ENCODE results near the gene SLC22A4.

SLC22A4 gene

GRCh38 chr5:132315529-132316067, 21.4 kb downstream of the SLC22A4 start:
- Mint-ChIP-seq H3K36me3 (ENCODE audit: low read depth) (no peaks in the 10 kb centered on the region), H3K4me1 (no peaks in the 10 kb centered on the region), H3K9me3 (no peaks in the 10 kb centered on the region), H3K4me3 (no peak overlapping the region), H3K27ac (no peak overlapping the region), H3K27me3 (no peaks in the 10 kb centered on the region)
- DNase-seq = no peak
- ATAC-seq = no peak

GRCh38 chr5:132319975-132320374, 25.8 kb downstream of the SLC22A4 start:
- H3K9me3 Mint-ChIP-seq = no peaks in the 10 kb centered on the region
- no peak for ATAC-seq
- H3K4me1 Mint-ChIP-seq = no peaks in the 10 kb centered on the region
- H3K27ac Mint-ChIP-seq = no peak overlapping the region
- no peaks in the 10 kb centered on the region for H3K27me3 Mint-ChIP-seq
- no peaks in the 10 kb centered on the region for H3K36me3 Mint-ChIP-seq (ENCODE audit: low read depth)
- DNase-seq = no peak
- H3K4me3 Mint-ChIP-seq = no peak overlapping the region

GRCh38 chr5:132321109-132321721, 27.0 kb downstream of the SLC22A4 start:
- no peak overlapping the region for H3K27ac Mint-ChIP-seq
- DNase-seq = no peak
- H3K36me3 Mint-ChIP-seq (ENCODE audit: low read depth) = no peaks in the 10 kb centered on the region
- no peaks in the 10 kb centered on the region for H3K4me1 Mint-ChIP-seq
- ATAC-seq = no peak
- H3K4me3 Mint-ChIP-seq = no peak overlapping the region
- H3K9me3 Mint-ChIP-seq = no peaks in the 10 kb centered on the region
- no peaks in the 10 kb centered on the region for H3K27me3 Mint-ChIP-seq

DNA sequence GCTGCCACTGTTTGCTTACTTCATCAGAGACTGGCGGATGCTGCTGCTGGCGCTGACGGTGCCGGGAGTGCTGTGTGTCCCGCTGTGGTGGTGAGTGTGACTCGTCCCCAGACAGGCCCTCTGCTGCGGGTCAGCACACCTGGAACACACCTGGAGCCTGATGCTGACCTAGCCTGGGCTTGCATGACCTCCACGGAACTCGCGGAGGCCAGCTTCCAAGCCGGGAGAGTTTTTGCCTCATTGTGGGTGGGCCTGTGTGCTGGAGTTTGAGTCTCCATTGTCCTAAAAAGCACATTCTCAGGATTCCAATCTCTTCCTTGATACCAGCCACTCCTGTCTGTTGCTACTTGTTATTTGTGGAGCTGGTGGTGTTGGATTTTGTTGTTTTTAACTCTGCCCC, 28.1 kb downstream of the SLC22A4 start:
- no peak for DNase-seq
- H3K27me3 Mint-ChIP-seq = no peaks in the 10 kb centered on the region
- no peak for ATAC-seq
- H3K36me3 Mint-ChIP-seq (ENCODE audit: low read depth) = no peaks in the 10 kb centered on the region
- H3K9me3 Mint-ChIP-seq = no peaks in the 10 kb centered on the region
- H3K27ac Mint-ChIP-seq = no peak overlapping the region
- no peaks in the 10 kb centered on the region for H3K4me1 Mint-ChIP-seq
- H3K4me3 Mint-ChIP-seq = no peak overlapping the region

DNA sequence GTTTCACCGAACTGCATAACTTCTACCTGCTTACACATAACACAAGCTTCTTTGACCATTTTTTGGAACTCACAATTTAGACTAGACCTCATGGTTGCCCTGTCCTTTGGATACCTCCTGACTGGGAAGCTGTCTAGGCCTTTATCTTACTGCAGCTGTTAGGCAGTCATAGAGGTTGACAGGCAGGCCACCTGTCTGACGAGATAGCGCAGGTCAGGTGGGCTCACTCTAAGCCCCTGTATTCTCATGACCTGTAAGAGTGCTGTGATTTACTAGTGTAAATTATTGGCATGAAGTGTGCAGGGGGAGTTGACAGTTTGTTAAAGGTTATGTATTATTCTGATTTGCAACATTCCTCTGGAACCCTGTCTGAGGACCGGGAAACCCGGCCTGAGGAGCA, 29.0 kb downstream of the SLC22A4 start:
- no peak overlapping the region for H3K27ac Mint-ChIP-seq

GRCh38 chr5:132325691-132326090, 31.5 kb downstream of the SLC22A4 start:
- H3K27ac Mint-ChIP-seq = no peak overlapping the region
- no peaks in the 10 kb centered on the region for H3K36me3 Mint-ChIP-seq (ENCODE audit: low read depth)
- DNase-seq (no peak), ATAC-seq (no peak)
- no peaks in the 10 kb centered on the region for H3K9me3 Mint-ChIP-seq
- H3K27me3 Mint-ChIP-seq = no peaks in the 10 kb centered on the region
- no peaks in the 10 kb centered on the region for H3K4me1 Mint-ChIP-seq
- H3K4me3 Mint-ChIP-seq = no peak overlapping the region

More for the DNA sequence above, 29.0 kb downstream of the SLC22A4 start:
- Mint-ChIP-seq H3K36me3 (ENCODE audit: low read depth) (no peaks in the 10 kb centered on the region), H3K9me3 (no peaks in the 10 kb centered on the region), H3K27me3 (no peaks in the 10 kb centered on the region), H3K4me1 (no peaks in the 10 kb centered on the region), H3K4me3 (no peak overlapping the region)
- no peak for ATAC-seq
- no peak for DNase-seq

GRCh38 chr5:132327252-132327955, 33.2 kb downstream of the SLC22A4 start:
- no peaks in the 10 kb centered on the region for H3K36me3 Mint-ChIP-seq (ENCODE audit: low read depth)
- no peak overlapping the region for H3K4me3 Mint-ChIP-seq
- no peaks in the 10 kb centered on the region for H3K4me1 Mint-ChIP-seq
- ATAC-seq = no peak
- no peak overlapping the region for H3K27ac Mint-ChIP-seq
- DNase-seq = no peak
- no peaks in the 10 kb centered on the region for H3K9me3 Mint-ChIP-seq
- H3K27me3 Mint-ChIP-seq = no peaks in the 10 kb centered on the region

- H3K9me3 Mint-ChIP-seq = no peaks in the 10 kb centered on the region
- no peak overlapping the region for H3K27ac Mint-ChIP-seq
- no peaks in the 10 kb centered on the region for H3K27me3 Mint-ChIP-seq
- no peak for DNase-seq
- no peak for ATAC-seq
- no peak overlapping the region for H3K4me3 Mint-ChIP-seq
- H3K36me3 Mint-ChIP-seq (ENCODE audit: low read depth) = no peaks in the 10 kb centered on the region
- no peaks in the 10 kb centered on the region for H3K4me1 Mint-ChIP-seq
Measured at GRCh38 chr5:132334812-132335211, 40.6 kb downstream of the SLC22A4 start.

DNA sequence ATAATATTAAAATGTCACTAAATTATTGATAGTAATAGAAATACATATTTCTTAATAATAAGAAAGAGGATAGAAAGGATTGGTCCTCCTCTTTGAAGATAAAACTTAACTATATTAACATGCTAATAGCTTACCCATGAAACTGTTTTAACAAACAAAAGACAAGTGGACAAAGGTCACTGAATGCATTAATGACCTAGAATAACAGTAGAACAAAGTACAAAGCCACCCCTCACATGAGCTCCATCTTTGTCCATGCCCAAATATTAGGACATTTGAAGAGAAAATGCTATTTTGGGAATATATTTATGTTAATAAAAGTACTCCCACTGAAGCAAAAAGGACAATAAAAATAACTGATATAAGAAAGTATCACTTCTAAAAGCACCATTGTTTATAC, 41.2 kb downstream of the SLC22A4 start:
- H3K27ac Mint-ChIP-seq = no peak overlapping the region
- H3K4me3 Mint-ChIP-seq = no peak overlapping the region

GRCh38 chr5:132339502-132339901, 45.3 kb downstream of the SLC22A4 start:
- H3K36me3 Mint-ChIP-seq (ENCODE audit: low read depth) = peaks cover 1% of the 10 kb centered on the region
- no peaks in the 10 kb centered on the region for H3K27me3 Mint-ChIP-seq
- DNase-seq (no peak), ATAC-seq (no peak)
- H3K9me3 Mint-ChIP-seq = no peaks in the 10 kb centered on the region
- no peak overlapping the region for H3K27ac Mint-ChIP-seq
- no peaks in the 10 kb centered on the region for H3K4me1 Mint-ChIP-seq
- no peak overlapping the region for H3K4me3 Mint-ChIP-seq

More for the DNA sequence above, 41.2 kb downstream of the SLC22A4 start:
- ATAC-seq (no peak), DNase-seq (no peak)
- Mint-ChIP-seq H3K36me3 (ENCODE audit: low read depth) (peaks cover 1% of the 10 kb centered on the region), H3K4me1 (no peaks in the 10 kb centered on the region), H3K9me3 (no peaks in the 10 kb centered on the region), H3K27me3 (no peaks in the 10 kb centered on the region)

DNA sequence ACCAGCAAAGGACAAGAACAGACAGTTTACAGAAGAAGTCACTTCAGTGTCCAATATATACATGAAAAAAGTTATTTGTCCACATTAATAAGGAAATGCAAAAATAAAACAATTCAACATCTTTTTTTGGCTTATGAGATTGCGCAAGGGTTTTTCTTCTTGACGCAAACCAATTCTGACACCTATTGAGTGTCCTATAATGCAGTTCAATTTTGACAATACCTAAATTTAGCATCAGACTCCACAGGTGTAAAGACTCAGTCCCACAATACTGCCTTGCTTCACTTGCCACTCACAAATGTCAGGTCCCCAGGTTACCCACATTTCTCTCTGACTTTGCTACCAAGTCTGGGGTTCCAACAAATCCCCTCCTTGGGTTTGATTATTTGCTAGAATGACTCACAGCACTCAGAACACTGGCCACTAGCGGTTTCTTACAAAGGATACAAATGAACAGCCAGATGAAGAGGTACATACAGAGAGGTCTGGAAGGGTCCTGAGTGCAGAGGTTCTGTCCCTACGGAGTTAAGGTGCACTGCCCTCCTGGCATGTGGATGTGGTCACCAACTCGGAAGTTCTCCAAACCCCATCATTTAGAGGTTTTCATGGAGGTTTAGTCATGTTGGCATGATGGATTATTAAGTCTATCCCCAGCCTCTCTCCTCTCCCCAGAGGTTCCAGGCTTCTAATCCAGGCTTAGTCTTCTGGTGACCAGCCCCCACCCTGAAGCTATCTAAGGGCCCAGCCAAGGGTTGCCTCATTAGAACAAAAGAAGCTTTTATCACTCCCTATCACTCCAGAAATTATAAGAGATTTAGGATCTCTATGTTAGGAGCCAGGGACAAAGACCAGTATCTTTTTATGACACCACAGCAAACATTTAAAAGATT, 48.3 kb downstream of the SLC22A4 start:
- Mint-ChIP-seq H3K9me3 (no peaks in the 10 kb centered on the region), H3K36me3 (ENCODE audit: low read depth) (peaks cover 1% of the 10 kb centered on the region), H3K4me3 (no peak overlapping the region), H3K4me1 (no peaks in the 10 kb centered on the region), H3K27me3 (no peaks in the 10 kb centered on the region), H3K27ac (no peak overlapping the region)
- ATAC-seq (no peak), DNase-seq (no peak)

DNA sequence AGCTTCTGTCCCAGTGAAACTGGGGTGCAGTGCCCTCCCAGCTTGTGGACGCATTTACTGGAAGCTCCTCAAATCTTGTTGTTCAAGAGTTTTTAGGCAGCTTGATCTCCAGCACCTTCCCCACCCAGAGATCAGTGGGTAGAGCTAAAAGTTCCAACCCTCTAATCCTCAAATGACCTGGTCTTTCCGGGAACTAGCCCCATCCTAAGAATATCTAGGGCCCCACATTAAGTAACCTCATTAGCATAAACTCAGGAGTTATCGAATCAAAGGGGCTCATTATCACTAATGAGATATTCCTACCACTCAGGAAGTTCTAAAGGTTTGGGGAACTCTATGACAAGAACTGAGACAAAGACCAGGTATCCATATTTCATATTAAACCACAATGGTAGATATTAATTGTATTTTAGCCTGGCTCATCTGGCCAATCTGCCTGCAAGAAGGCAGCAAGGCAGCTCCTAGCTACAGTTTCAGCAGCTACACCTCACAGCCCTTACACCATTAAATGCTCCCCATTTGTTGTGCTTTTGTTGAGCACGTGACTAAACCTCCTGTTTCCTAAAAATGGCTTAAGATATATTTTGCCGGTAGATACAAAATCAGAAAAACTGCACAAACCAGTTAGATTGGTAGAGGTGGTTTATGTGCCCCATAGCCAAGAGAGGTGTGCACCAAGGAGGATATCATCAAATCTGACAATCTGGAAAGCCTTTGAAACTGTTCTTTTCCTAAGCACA, 50.8 kb downstream of the SLC22A4 start:
- no peaks in the 10 kb centered on the region for H3K27me3 Mint-ChIP-seq
- H3K9me3 Mint-ChIP-seq = no peaks in the 10 kb centered on the region
- no peak for DNase-seq
- H3K36me3 Mint-ChIP-seq (ENCODE audit: low read depth) = peaks cover 9% of the 10 kb centered on the region
- ATAC-seq = no peak
- H3K4me3 Mint-ChIP-seq = no peak overlapping the region
- no peak overlapping the region for H3K27ac Mint-ChIP-seq
- H3K4me1 Mint-ChIP-seq = no peaks in the 10 kb centered on the region

GRCh38 chr5:132353486-132353995, 59.3 kb downstream of the SLC22A4 start:
- Mint-ChIP-seq H3K27me3 (no peaks in the 10 kb centered on the region), H3K4me1 (peaks cover 3% of the 10 kb centered on the region), H3K9me3 (no peaks in the 10 kb centered on the region), H3K36me3 (ENCODE audit: low read depth) (peaks cover 5% of the 10 kb centered on the region), H3K4me3 (no peak overlapping the region), H3K27ac (no peak overlapping the region)
- DNase-seq (no peak), ATAC-seq (no peak)

Measured in activated naive CD8-positive, alpha-beta T cell treated with anti-CD3 and anti-CD28 coated beads, Interleukin-2, amount 50 U/mL, for 24 hours (primary cell).